Measurements from ENCODE around the gene CNKSR1. TPM values are rescaled to one million over a fixed set of nuclear protein-coding genes. Genes with fewer than 3 reads are reported as not detected.

Gene CNKSR1
- total and polyA plus RNA-seq, 2 of the 13 experiments (the other 11 are each of a cell fraction or from before 2014, with no cell fraction given): 3.4 to 8.9 TPM

DNA sequence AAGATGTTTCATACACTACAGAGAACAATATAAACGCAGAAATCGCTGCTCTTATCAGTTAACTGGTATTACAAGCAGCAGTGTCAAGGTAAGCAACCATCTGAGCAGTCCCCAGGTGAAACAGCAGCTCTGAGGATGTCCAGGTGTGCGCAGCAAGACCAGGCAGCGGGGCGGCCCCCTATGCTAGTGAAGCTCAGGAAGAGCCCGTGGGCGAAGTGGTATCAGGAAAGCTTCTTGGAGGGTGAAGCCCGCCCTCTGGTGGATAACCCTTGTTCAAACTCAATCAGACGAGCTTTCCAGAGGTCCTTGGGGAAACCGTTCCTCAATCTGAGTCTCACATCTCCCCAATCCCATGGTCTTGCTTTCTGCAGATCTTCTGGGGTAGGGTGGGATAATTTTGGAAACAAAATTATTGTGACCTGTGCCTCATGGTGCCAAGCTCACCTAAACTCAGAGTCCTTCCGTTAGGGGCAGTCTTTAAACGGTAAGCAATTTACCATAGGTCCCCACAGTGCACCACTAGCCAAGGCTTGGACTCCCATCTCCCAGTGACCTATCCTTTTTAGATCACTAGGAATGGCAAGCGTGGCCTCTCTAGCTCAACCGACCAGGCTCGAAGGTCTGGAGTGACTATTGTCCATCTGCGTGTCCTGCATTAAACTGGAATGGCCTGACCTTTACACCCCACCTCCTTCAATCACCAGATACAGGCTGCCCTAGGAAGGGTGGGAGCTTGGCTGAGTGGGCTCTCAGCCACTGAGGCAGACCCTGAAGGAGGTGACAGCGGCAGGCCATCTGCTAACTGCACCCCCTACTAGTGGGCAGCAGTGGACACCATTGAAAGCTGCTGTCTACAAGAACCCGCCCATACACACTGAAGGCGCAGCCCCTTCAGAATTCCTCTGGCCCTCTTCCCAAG is 32.0 kb upstream of the CNKSR1 start (continued):
- TF ChIP-seq IRX3 (CRISPR knock-in tag; IDR thresholded peaks at IDR 0.05; ENCODE audit: borderline replicate concordance, low read depth): no peak
- TF ChIP-seq THAP11 (CRISPR knock-in tag; IDR thresholded peaks at IDR 0.05): 0 out of 2 replicates have a peak, but pooled peaks have one; percentile 23
- TF ChIP-seq, protein P1, sequence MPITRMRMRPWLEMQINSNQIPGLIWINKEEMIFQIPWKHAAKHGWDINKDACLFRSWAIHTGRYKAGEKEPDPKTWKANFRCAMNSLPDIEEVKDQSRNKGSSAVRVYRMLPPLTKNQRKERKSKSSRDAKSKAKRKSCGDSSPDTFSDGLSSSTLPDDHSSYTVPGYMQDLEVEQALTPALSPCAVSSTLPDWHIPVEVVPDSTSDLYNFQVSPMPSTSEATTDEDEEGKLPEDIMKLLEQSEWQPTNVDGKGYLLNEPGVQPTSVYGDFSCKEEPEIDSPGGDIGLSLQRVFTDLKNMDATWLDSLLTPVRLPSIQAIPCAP (CRISPR knock-in tag; IDR thresholded peaks at IDR 0.05; ENCODE audit: low read depth): no peak
- TF ChIP-seq SALL1 (CRISPR knock-in tag; IDR thresholded peaks at IDR 0.05): peak; percentile 18; the same call in 1 of the 2 replicates
- TF ChIP-seq IRF2 (CRISPR knock-in tag; IDR thresholded peaks at IDR 0.05): 0 out of 2 replicates have a peak, but pooled peaks have one; percentile 26
- TF ChIP-seq RARA (CRISPR knock-in tag; IDR thresholded peaks at IDR 0.05): no peak
- TF ChIP-seq ZFP1 (CRISPR knock-in tag; IDR thresholded peaks at IDR 0.05): no peak
- no peak for TF ChIP-seq NKX3-1 (CRISPR knock-in tag; IDR thresholded peaks at IDR 0.05)
- no peak for TF ChIP-seq FOXM1 (CRISPR knock-in tag; IDR thresholded peaks at IDR 0.05)
- no peak for TF ChIP-seq BRD4 (CRISPR knock-in tag; IDR thresholded peaks at IDR 0.05)
- TF ChIP-seq ARNT2 (CRISPR knock-in tag; IDR thresholded peaks at IDR 0.05; ENCODE audit: low read depth): no peak
- no peak for TF ChIP-seq EHMT2 (IDR thresholded peaks at IDR 0.05; ENCODE audit: borderline replicate concordance, low read depth, low read length)
- TF ChIP-seq, protein P2, sequence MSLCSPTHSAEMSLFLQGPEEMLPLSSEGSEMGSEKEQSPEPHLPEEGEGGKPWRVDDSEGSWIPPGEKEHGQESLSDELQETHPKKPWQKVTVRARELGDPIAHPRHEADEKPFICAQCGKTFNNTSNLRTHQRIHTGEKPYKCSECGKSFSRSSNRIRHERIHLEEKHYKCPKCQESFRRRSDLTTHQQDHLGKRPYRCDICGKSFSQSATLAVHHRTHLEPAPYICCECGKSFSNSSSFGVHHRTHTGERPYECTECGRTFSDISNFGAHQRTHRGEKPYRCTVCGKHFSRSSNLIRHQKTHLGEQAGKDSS (CRISPR knock-in tag; IDR thresholded peaks at IDR 0.05; ENCODE audit: borderline replicate concordance, low read depth): no peak
- no peak for TF ChIP-seq ZBTB8A (CRISPR knock-in tag; IDR thresholded peaks at IDR 0.05; ENCODE audit: borderline replicate concordance, low read depth)
- 0 out of 2 replicates have a peak, but pooled peaks have one; percentile 56 for TF ChIP-seq ZNF124 (CRISPR knock-in tag; IDR thresholded peaks at IDR 0.05)
- TF ChIP-seq ZNF512 (CRISPR knock-in tag; IDR thresholded peaks at IDR 0.05): no peak
- TF ChIP-seq ZNF878 (CRISPR knock-in tag; IDR thresholded peaks at IDR 0.05): no peak
- TF ChIP-seq HBP1 (CRISPR knock-in tag; IDR thresholded peaks at IDR 0.05; ENCODE audit: low read depth): no peak
- peak; percentile 52 for TF ChIP-seq XRCC5 (optimal IDR thresholded peaks at IDR 0.05; ENCODE audit: low read length)
- no peak for TF ChIP-seq PHF20 (CRISPR knock-in tag; IDR thresholded peaks at IDR 0.05)
- TF ChIP-seq, protein P3, sequence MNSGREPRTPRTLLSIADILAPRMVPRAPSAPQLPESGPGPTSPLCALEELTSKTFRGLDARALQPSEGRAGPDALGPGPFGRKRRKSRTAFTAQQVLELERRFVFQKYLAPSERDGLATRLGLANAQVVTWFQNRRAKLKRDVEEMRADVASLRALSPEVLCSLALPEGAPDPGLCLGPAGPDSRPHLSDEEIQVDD (CRISPR knock-in tag; IDR thresholded peaks at IDR 0.05; ENCODE audit: borderline replicate concordance): no peak
- TF ChIP-seq ZZZ3 (CRISPR knock-in tag; IDR thresholded peaks at IDR 0.05; ENCODE audit: borderline replicate concordance): no peak
- TF ChIP-seq ZNF33A (CRISPR knock-in tag; IDR thresholded peaks at IDR 0.05; ENCODE audit: borderline replicate concordance): no peak
- 0 out of 2 replicates have a peak, but pooled peaks have one; percentile 25 for TF ChIP-seq PPARG (CRISPR knock-in tag; conservative IDR thresholded peaks at IDR 0.05)
- no peak for TF ChIP-seq MAFF (IDR thresholded peaks at IDR 0.05; ENCODE audit: low read depth, low read length)

Measured in HepG2 (cell line).